ENCODE measurements around the gene DAGLA. TPM values are rescaled to one million over a fixed set of nuclear protein-coding genes. Genes with fewer than 3 reads are reported as not detected.

The DAGLA gene
- total RNA-seq, 4 donors from 2014 or later: 0.29 to 5.4 (median 1.9) TPM

DNA sequence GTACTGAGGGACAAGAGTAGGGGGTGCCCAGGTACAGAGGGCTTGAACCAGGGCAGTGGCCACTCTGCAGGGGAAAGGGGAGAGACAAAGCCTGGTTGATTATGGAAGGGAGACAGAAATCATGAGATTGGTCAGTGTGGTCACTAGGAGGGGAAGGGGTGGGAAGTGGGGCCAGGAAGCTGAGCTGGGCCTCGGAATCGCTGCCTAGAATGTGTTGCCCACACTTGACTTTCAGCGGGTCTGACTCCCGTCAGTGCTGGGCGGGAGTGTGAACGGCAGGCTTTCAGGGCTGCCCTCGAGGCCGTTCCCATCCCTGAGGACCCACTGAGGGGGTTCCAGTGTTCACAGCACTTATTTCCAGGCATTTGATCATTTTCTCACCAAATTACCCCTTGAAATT lies 5.9 kb downstream of the DAGLA start:
- Histone ChIP-seq H3K27me3 (no peaks in the 10 kb centered on the region), H3K9me3 (no peaks in the 10 kb centered on the region), H3K27ac (no peak overlapping the region), H3K4me1 (peaks cover 0 to 4% of the 10 kb centered on the region in 2 donors), H3K4me3 (no peak overlapping the region), H3K36me3 (no peaks in the 10 kb centered on the region)
- intact Hi-C loops (cut with DNase I; ENCODE audit: low total_unique reads): no loop called here
- TF ChIP-seq, protein P1, sequence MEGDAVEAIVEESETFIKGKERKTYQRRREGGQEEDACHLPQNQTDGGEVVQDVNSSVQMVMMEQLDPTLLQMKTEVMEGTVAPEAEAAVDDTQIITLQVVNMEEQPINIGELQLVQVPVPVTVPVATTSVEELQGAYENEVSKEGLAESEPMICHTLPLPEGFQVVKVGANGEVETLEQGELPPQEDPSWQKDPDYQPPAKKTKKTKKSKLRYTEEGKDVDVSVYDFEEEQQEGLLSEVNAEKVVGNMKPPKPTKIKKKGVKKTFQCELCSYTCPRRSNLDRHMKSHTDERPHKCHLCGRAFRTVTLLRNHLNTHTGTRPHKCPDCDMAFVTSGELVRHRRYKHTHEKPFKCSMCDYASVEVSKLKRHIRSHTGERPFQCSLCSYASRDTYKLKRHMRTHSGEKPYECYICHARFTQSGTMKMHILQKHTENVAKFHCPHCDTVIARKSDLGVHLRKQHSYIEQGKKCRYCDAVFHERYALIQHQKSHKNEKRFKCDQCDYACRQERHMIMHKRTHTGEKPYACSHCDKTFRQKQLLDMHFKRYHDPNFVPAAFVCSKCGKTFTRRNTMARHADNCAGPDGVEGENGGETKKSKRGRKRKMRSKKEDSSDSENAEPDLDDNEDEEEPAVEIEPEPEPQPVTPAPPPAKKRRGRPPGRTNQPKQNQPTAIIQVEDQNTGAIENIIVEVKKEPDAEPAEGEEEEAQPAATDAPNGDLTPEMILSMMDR (IDR thresholded peaks at IDR 0.05): no peak
- TF ChIP-seq POLR2A (IDR thresholded peaks at IDR 0.05): no peak
- no peak for DNase-seq

DNA sequence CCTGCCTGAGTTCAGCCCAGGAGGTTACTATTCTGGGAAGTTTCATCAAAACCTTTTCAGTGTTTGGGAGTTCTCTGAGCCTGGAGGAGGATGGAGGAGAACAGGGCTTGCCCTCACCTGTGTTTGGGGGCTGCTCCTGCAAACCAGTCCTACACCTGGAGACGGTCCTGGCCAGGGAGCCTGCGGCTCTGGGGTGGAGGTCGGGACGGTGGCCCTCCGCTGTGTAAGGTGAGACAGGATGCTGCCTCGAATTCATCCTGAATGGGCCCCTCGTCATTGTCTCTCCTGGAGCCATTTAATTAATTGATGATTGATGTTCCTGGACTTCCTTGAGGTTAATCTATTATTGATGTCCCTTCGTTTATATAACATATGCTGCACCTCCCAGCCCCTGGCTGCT lies 6.3 kb downstream of the DAGLA start:
- Histone ChIP-seq H3K36me3 (no peaks in the 10 kb centered on the region), H3K27me3 (no peaks in the 10 kb centered on the region), H3K9me3 (no peaks in the 10 kb centered on the region), H3K4me1 (peaks cover 0 to 4% of the 10 kb centered on the region in 2 donors), H3K27ac (no peak overlapping the region), H3K4me3 (no peak overlapping the region)
- intact Hi-C loops (cut with DNase I; ENCODE audit: low total_unique reads): no loop called here
- no peak for DNase-seq
- TF ChIP-seq, protein P1 (IDR thresholded peaks at IDR 0.05): no peak
- no peak for TF ChIP-seq POLR2A (IDR thresholded peaks at IDR 0.05)

GRCh38 chr11:61687420-61687819 lies 7.2 kb downstream of the DAGLA start:
- Histone ChIP-seq H3K27me3 (no peaks in the 10 kb centered on the region), H3K27ac (no peak overlapping the region), H3K36me3 (no peaks in the 10 kb centered on the region), H3K9me3 (no peaks in the 10 kb centered on the region), H3K4me1 (peaks cover 0 to 4% of the 10 kb centered on the region in 2 donors), H3K4me3 (no peak overlapping the region)
- no peak for DNase-seq
- intact Hi-C loops (cut with DNase I; ENCODE audit: low total_unique reads): no loop called here
- TF ChIP-seq, protein P1 (IDR thresholded peaks at IDR 0.05): no peak
- TF ChIP-seq POLR2A (IDR thresholded peaks at IDR 0.05): no peak

- peak; percentile 65 to 73 for DNase-seq
- peak overlapping the region; percentile 72 to 76 for H3K27ac ChIP-seq
- H3K4me1 ChIP-seq: peaks cover 0 to 4% of the 10 kb centered on the region in 2 donors
- TF ChIP-seq POLR2A (IDR thresholded peaks at IDR 0.05): no peak
- TF ChIP-seq, protein P1 (IDR thresholded peaks at IDR 0.05): peak in 1 of 4 experiments; percentile 7
- H3K4me3 ChIP-seq: no peak overlapping the region
- H3K27me3 ChIP-seq: no peaks in the 10 kb centered on the region
- H3K9me3 ChIP-seq: no peaks in the 10 kb centered on the region
- intact Hi-C loops (cut with DNase I; ENCODE audit: low total_unique reads): no loop called here
- H3K36me3 ChIP-seq: no peaks in the 10 kb centered on the region
These were observed 8.4 kb downstream of the DAGLA start for GRCh38 chr11:61688365-61689163.

DNA sequence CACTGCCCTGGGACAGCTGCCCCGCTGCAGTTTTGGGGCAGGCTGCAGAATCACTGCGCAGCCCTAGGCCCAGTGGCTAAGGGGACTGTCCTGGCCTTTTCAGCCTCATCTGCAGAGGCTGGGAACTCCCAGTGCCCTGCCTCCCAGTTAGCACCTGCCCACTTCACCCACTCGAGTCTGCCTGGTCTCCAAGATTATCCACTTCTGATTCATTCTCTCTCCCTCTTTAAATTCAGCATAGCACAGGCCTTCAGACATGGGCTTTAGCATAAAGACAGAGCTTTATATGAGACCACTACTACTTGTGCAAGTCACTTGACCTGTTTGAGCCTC lies 8.9 kb downstream of the DAGLA start:
- Histone ChIP-seq H3K27me3 (no peaks in the 10 kb centered on the region), H3K4me1 (no peaks in the 10 kb centered on the region), H3K27ac (peak overlapping the region; percentile 72 to 76), H3K4me3 (no peak overlapping the region), H3K36me3 (no peaks in the 10 kb centered on the region), H3K9me3 (no peaks in the 10 kb centered on the region)
- TF ChIP-seq POLR2A (IDR thresholded peaks at IDR 0.05): no peak
- TF ChIP-seq, protein P1 (IDR thresholded peaks at IDR 0.05): no peak
- intact Hi-C loops (cut with DNase I; ENCODE audit: low total_unique reads): no loop called here
- DNase-seq: no peak

Data from uterus (tissue), 4 donors.